Fibroblast of lung (primary cell): ENCODE data around the gene ATG13. TPM values are rescaled to one million over a fixed set of nuclear protein-coding genes. Genes with fewer than 3 reads are reported as not detected.
A peak's percentile ranks its signal among the peaks of the same experiment; 100 is the strongest.

Source experiments
- DNase-seq, 2 donors: peaks; one replicate each; pipeline versions ENCODE4 v3.0.0 to v3.0.0-alpha.2; 2010; ENCODE audit warnings: low read depth in 2 of 2
- H2AFZ ChIP-seq: 2 replicates; pipeline ENCODE4 v1.5.1; 2012; ENCODE audit warnings: low read length, control low read depth, inconsistent platforms
- H3K27ac ChIP-seq: 2 replicates; pipeline ENCODE4 v1.5.1; 2011; ENCODE audit warnings: low read length, control low read depth; ENCODE audit not compliant: insufficient read depth
- H3K27me3 ChIP-seq: 2 replicates; pipeline ENCODE4 v1.5.1; 2011; ENCODE audit warnings: mild to moderate bottlenecking, low read length; ENCODE audit not compliant: control insufficient read depth, insufficient read depth
- H3K36me3 ChIP-seq: 2 replicates; pipeline ENCODE4 v1.5.1; 2011; ENCODE audit warnings: low read length; ENCODE audit not compliant: control insufficient read depth, insufficient read depth
- H3K4me1 ChIP-seq: 2 replicates; pipeline ENCODE4 v1.5.1; 2011; ENCODE audit warnings: low read length; ENCODE audit not compliant: control insufficient read depth, insufficient read depth; ENCODE audit errors: extremely low read depth
- H3K4me2 ChIP-seq: 2 replicates; pipeline ENCODE4 v1.5.1; 2011; ENCODE audit warnings: low read length, control low read depth; ENCODE audit not compliant: insufficient read depth; ENCODE audit errors: extremely low read depth
- H3K4me3 ChIP-seq, 4 experiments: fragments of 200-600 bp in 1 of 4; sonication (generic) in 1 of 4; replicated peaks in 1 of 4; 2 replicates each; pipeline ENCODE4 v1.5.1; 2011 to 2016; ENCODE audit warnings: low read length in 4 of 4, low read depth in 3 of 4, mild to moderate bottlenecking in 3 of 4, control low read depth in 2 of 4, inconsistent platforms in 1 of 4, mixed read lengths in 1 of 4; ENCODE audit not compliant: insufficient read depth in 1 of 4; ENCODE audit errors: control extremely low read depth in 1 of 4
- H3K79me2 ChIP-seq: 2 replicates; pipeline ENCODE4 v1.5.1; 2012; ENCODE audit warnings: mild to moderate bottlenecking, low read length, inconsistent platforms; ENCODE audit not compliant: control insufficient read depth, insufficient read depth
- H3K9ac ChIP-seq: 2 replicates; pipeline ENCODE4 v1.5.1; 2011; ENCODE audit warnings: mild to moderate bottlenecking, low read length, control low read depth; ENCODE audit not compliant: insufficient read depth
- H3K9me3 ChIP-seq: 2 replicates; pipeline ENCODE4 v1.5.1; 2012; ENCODE audit warnings: low read depth, low read length; ENCODE audit not compliant: control insufficient read depth, insufficient read depth
- H4K20me1 ChIP-seq: 2 replicates; pipeline ENCODE4 v1.5.1; 2011; ENCODE audit warnings: low read length; ENCODE audit not compliant: control insufficient read depth, insufficient read depth; ENCODE audit errors: extremely low read depth
- CTCF ChIP-seq, 2 donors: IDR thresholded peaks in 1 of 2; conservative IDR thresholded peaks in 1 of 2; 1 replicate in 1 of 2; 2 replicates in 1 of 2; pipeline ENCODE4 v1.5.1; 2011 to 2012; ENCODE audit warnings: low read length in 2 of 2, control low read depth in 1 of 2, inconsistent platforms in 1 of 2, low read depth in 1 of 2, mild to moderate bottlenecking in 1 of 2
- EZH2 ChIP-seq: IDR thresholded peaks from 2 replicates; pipeline ENCODE4 v1.5.1; 2012; ENCODE audit warnings: low read length, control low read depth, mild to moderate bottlenecking; ENCODE audit errors: missing control alignments
- polyA plus RNA-seq, 2 donors: library from polyadenylated mRNA; depleted of rRNA in 1 of 2; stranded (reverse) in 1 of 2; unstranded in 1 of 2; fragments of >200 nt; gene quantifications; 2 replicates each; pipeline ENCODE4 v1.2.1, GENCODE V29; 2011 to 2012; ENCODE audit warnings: missing spikeins in 1 of 2
- total RNA-seq: library from RNA; depleted of rRNA; stranded (reverse); fragments of >200 nt; gene quantifications from 2 replicates; pipeline ENCODE4 v1.2.1, GENCODE V29; 2014

The ATG13 gene
- total and polyA plus RNA-seq, 2 donors (not counting 1 experiment from before 2014, with no cell fraction given): 44.9 to 67.4 TPM

DNA sequence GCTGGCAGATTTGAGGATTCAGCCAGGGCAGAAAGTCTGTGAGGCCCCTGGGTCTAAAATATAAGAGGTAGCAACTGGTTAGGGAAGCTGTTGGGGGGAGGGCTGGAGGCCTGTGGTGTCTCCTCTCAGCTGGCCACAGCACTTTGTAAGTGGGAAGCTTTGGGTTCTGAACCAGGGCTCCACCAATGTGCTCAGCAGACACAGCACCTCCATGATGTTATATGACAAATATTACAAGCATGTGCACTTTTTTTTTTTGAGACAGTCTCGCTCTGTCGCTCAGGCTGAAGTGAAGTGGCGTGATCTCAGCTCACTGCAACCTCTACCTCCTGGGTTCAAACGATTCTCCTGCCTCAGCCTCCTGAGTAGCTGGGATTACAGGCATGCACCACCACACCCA, 75.1 kb downstream of the ATG13 start:
- Histone ChIP-seq H3K27me3 (no peaks in the 10 kb centered on the region), H2AFZ (no peak overlapping the region), H3K36me3 (peaks cover 29% of the 10 kb centered on the region), H3K4me1 (peaks cover 19% of the 10 kb centered on the region), H3K9ac (no peak overlapping the region), H4K20me1 (no peaks in the 10 kb centered on the region), H3K27ac (no peak overlapping the region), H3K4me3 (no peak overlapping the region), H3K79me2 (peaks cover 10% of the 10 kb centered on the region), H3K9me3 (no peaks in the 10 kb centered on the region), H3K4me2 (no peak overlapping the region)
- no peak for TF ChIP-seq EZH2
- no peak for TF ChIP-seq CTCF (conservative IDR thresholded peaks at IDR 0.05 in 1 of 2, IDR thresholded peaks at IDR 0.05 in 1 of 2; ENCODE audit: low read depth in 1 of 2, low read length in 2 of 2)
- peak in 1 of 2 donors; percentile 54 for DNase-seq

DNA sequence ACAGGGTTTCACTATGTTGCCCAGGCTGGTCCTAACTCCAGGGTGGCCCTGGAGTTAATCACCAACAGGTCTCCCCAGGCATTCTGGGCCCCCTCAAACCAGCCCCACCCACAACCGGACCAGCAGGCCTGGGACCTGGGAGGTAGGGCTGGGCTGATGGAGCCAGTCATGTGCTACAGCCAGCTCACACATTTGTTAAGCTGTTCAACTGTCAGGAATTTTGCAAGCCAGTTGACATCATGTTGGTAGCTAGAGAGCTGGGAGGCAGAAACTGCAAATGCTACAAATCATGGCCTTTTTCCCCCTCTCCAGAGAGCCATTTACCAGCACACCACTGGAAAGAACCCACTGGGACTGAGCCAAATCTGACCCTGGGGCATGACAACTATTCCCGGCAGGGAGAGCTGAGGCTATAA, 76.3 kb downstream of the ATG13 start:
- H3K27ac ChIP-seq: peak overlapping the region; percentile 66
- H3K4me3 ChIP-seq: no peak overlapping the region
- H3K9me3 ChIP-seq: no peaks in the 10 kb centered on the region
- TF ChIP-seq CTCF (conservative IDR thresholded peaks at IDR 0.05 in 1 of 2, IDR thresholded peaks at IDR 0.05 in 1 of 2; ENCODE audit: low read depth in 1 of 2, low read length in 2 of 2) (no peak), EZH2 (no peak)
- peak in 1 of 2 donors; percentile 66 for DNase-seq
- H3K9ac ChIP-seq: no peak overlapping the region
- peaks cover 12% of the 10 kb centered on the region for H3K4me1 ChIP-seq
- H2AFZ ChIP-seq: no peak overlapping the region
- H3K4me2 ChIP-seq: no peak overlapping the region
- H3K36me3 ChIP-seq: peaks cover 24% of the 10 kb centered on the region
- H3K27me3 ChIP-seq: no peaks in the 10 kb centered on the region
- no peaks in the 10 kb centered on the region for H4K20me1 ChIP-seq
- H3K79me2 ChIP-seq: peaks cover 18% of the 10 kb centered on the region

DNA sequence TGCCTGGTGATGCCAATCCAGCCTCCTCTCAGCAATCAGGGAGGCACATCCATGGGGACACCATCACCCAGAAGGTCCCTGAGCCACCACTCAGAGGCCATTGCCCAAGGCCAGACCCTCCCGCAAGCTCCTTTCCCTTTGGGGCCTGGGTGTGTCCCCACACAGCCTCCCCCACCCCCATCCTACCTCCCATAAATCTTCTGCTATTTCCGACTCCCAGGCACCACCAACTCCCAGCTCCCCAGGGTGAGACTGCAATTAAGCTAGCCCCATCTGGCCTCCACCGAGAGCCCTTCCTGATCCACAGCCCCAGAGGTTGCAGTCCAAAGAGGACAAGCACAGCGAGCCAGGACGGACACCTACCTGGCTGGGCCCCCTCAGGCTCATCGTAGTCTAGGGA, 76.7 kb downstream of the ATG13 start:
- H3K4me2 ChIP-seq: no peak overlapping the region
- H2AFZ ChIP-seq: no peak overlapping the region
- TF ChIP-seq EZH2: no peak
- TF ChIP-seq CTCF (conservative IDR thresholded peaks at IDR 0.05 in 1 of 2, IDR thresholded peaks at IDR 0.05 in 1 of 2; ENCODE audit: low read depth in 1 of 2, low read length in 2 of 2): no peak
- peaks cover 24% of the 10 kb centered on the region for H3K36me3 ChIP-seq
- peak overlapping the region; percentile 66 for H3K27ac ChIP-seq
- no peaks in the 10 kb centered on the region for H3K9me3 ChIP-seq
- H3K27me3 ChIP-seq: no peaks in the 10 kb centered on the region
- peaks cover 12% of the 10 kb centered on the region for H3K4me1 ChIP-seq
- no peak overlapping the region for H3K4me3 ChIP-seq
- H3K79me2 ChIP-seq: peaks cover 22% of the 10 kb centered on the region
- H3K9ac ChIP-seq: no peak overlapping the region
- DNase-seq: no peak
- no peaks in the 10 kb centered on the region for H4K20me1 ChIP-seq
